B cell (primary cell): Measurements from ENCODE around the gene SLC9A3. TPM values are rescaled to one million over a fixed set of nuclear protein-coding genes. Genes with fewer than 3 reads are reported as not detected.

ENCODE experiments used
- ATAC-seq: fragments of 200-7000 bp; cut with Tn5 transposase; one replicate; pipeline ENCODE4 v1.10.0; 2021; ENCODE audit warnings: low read depth, mild to moderate bottlenecking, moderate number of reproducible peaks, moderate library complexity
- CTCF ChIA-PET: fragments of 350-600 bp; sonication (Branson Sonifier 250); formaldehyde crosslinking; loops from one replicate; lab custom pipeline; 2021; ENCODE audit warnings: antibody characterized with exemption, inconsistent platforms; lab: Charles Lee
- POLR2A ChIA-PET: fragments of 350-600 bp; sonication (Branson Sonifier 250); formaldehyde crosslinking; loops from one replicate; lab custom pipeline; 2021; ENCODE audit warnings: antibody characterized with exemption; lab: Charles Lee
- DNase-seq: peaks from one replicate; pipeline ENCODE4 v3.0.0; 2013
- H2AFZ ChIP-seq: 2 replicates; pipeline ENCODE4 v1.6.1; 2012; ENCODE audit warnings: mild to moderate bottlenecking, low read depth, low read length; ENCODE audit not compliant: insufficient read depth, poor library complexity, severe bottlenecking
- H3K27ac ChIP-seq, 2 donors: 1 replicate in 1 of 2; 2 replicates in 1 of 2; pipeline ENCODE4 v1.5.1; 2012 to 2013; ENCODE audit warnings: low read length in 2 of 2, mild to moderate bottlenecking in 2 of 2, moderate library complexity in 1 of 2
- H3K27me3 ChIP-seq, 4 experiments: fragments of 200-600 bp in 1 of 4; sonication (generic) in 1 of 4; replicated peaks in 1 of 4; 1 replicate in 2 of 4; 2 replicates in 2 of 4; pipeline versions ENCODE4 v1.6.1 to v1.7.0; 2013 to 2016; ENCODE audit warnings: low read length in 3 of 4, mild to moderate bottlenecking in 2 of 4, mixed read lengths in 1 of 4, moderate library complexity in 1 of 4; ENCODE audit not compliant: insufficient read depth in 4 of 4, control insufficient read depth in 3 of 4; ENCODE audit errors: control extremely low read depth in 1 of 4
- H3K36me3 ChIP-seq, 2 experiments: replicated peaks in 1 of 2; 1 replicate in 1 of 2; 2 replicates in 1 of 2; pipeline versions ENCODE4 v1.6.1 to v1.7.1; 2013; ENCODE audit warnings: low read length in 1 of 2; ENCODE audit not compliant: insufficient read depth in 2 of 2, control insufficient read depth in 1 of 2; ENCODE audit errors: control extremely low read depth in 1 of 2, extremely low read depth in 1 of 2
- H3K4me1 ChIP-seq, 2 donors: fragments of 200-600 bp in 1 of 2; sonication (generic) in 1 of 2; 1 replicate in 1 of 2; 2 replicates in 1 of 2; pipeline versions ENCODE4 v1.5.1 to v1.6.1; 2013 to 2017; ENCODE audit warnings: low read length in 2 of 2; ENCODE audit not compliant: control insufficient read depth in 2 of 2, insufficient read depth in 2 of 2
- H3K4me2 ChIP-seq: replicated peaks from 2 replicates; pipeline ENCODE3; 2012; ENCODE audit warnings: mild to moderate bottlenecking, low read depth, low read length; ENCODE audit not compliant: poor library complexity, severe bottlenecking
- H3K4me3 ChIP-seq, 5 experiments: fragments of 200-600 bp in 1 of 5; sonication (generic) in 1 of 5; 1 replicate in 3 of 5; 2 replicates in 2 of 5; pipeline versions ENCODE4 v1.5.1 to v1.7.0; 2011 to 2016; ENCODE audit warnings: low read length in 4 of 5, mild to moderate bottlenecking in 4 of 5, low read depth in 2 of 5, control low read depth in 1 of 5, moderate library complexity in 1 of 5; ENCODE audit not compliant: insufficient read depth in 1 of 5; ENCODE audit errors: control extremely low read depth in 1 of 5, extremely low read depth in 1 of 5
- H3K79me2 ChIP-seq: fragments of 200-600 bp; sonication (generic); one replicate; pipeline ENCODE4 v1.6.0; 2016; ENCODE audit warnings: low read length; ENCODE audit not compliant: control insufficient read depth, insufficient read depth
- H3K9ac ChIP-seq: fragments of 200-600 bp; sonication (generic); 2 replicates; pipeline ENCODE4 v1.6.1; 2017; ENCODE audit warnings: mild to moderate bottlenecking, low read length, moderate library complexity
- H3K9me3 ChIP-seq, 3 donors: one replicate each; pipeline versions ENCODE4 v1.6.1 to v1.7.1; 2013; ENCODE audit warnings: low read length in 2 of 3; ENCODE audit not compliant: control insufficient read depth in 2 of 3, insufficient read depth in 1 of 3; ENCODE audit errors: control extremely low read depth in 1 of 3
- H4K20me1 ChIP-seq: 2 replicates; pipeline ENCODE4 v1.6.0; 2012; ENCODE audit warnings: mild to moderate bottlenecking, low read length; ENCODE audit not compliant: insufficient read depth, control insufficient read depth, poor library complexity, severe bottlenecking
- H3K27ac Mint-ChIP-seq: one replicate; pipeline ENCODE4 v1.8.0; 2021; ENCODE audit warnings: mixed read lengths
- H3K27me3 Mint-ChIP-seq: one replicate; pipeline ENCODE4 v1.8.0; 2021; ENCODE audit warnings: mixed read lengths
- H3K4me1 Mint-ChIP-seq: one replicate; pipeline ENCODE4 v1.8.0; 2021; ENCODE audit warnings: mixed read lengths
- H3K4me3 Mint-ChIP-seq: one replicate; pipeline ENCODE4 v1.8.0; 2021; ENCODE audit warnings: mixed read lengths
- H3K9me3 Mint-ChIP-seq: one replicate; pipeline ENCODE4 v1.8.0; 2022; ENCODE audit warnings: mixed read lengths; ENCODE audit not compliant: insufficient read depth
- EZH2 ChIP-seq: IDR thresholded peaks from 2 replicates; pipeline ENCODE4 v1.6.1; 2012; ENCODE audit warnings: borderline replicate concordance, low read depth, mild to moderate bottlenecking, moderate library complexity, low read length; ENCODE audit not compliant: insufficient read depth, poor library complexity, severe bottlenecking
- WGBS: methylation state at CpG from one replicate; pipeline ENCODE4 v1.1.5; 2013; ENCODE audit warnings: missing lambda C conversion rate; ENCODE audit not compliant: insufficient coverage; 5-methylcytosine and 5-hydroxymethylcytosine counted together
- intact Hi-C: fragments of 100-400 bp; cut with micrococcal nuclease; formaldehyde crosslinking; loops from one replicate; pipeline ENCODE4 v1.10.0; 2022
- polyA plus RNA-seq: library from polyadenylated mRNA; depleted of rRNA; stranded (reverse); fragments of >200 nt; gene quantifications from 2 replicates; pipeline ENCODE4 v1.2.3, GENCODE V29; 2012
- total RNA-seq, 2 donors: library from RNA; stranded (reverse); fragments of 120-200 nt in 1 of 2; gene quantifications; 1 replicate in 1 of 2; 2 replicates in 1 of 2; pipeline versions ENCODE4 v1.2.3 to v1.2.4, GENCODE V29; 2013 to 2022
- TF ChIP-seq, protein P1 (sequence below): fragments of 200-600 bp; IDR thresholded peaks from one replicate; pipeline ENCODE4 v1.8.0; 2022; ENCODE audit warnings: antibody characterized with exemption, mild to moderate bottlenecking

Gene SLC9A3
- total and polyA plus RNA-seq, 2 donors (not counting 1 experiment from before 2014, with no cell fraction given) = 0.84 to 2.0 TPM

DNA sequence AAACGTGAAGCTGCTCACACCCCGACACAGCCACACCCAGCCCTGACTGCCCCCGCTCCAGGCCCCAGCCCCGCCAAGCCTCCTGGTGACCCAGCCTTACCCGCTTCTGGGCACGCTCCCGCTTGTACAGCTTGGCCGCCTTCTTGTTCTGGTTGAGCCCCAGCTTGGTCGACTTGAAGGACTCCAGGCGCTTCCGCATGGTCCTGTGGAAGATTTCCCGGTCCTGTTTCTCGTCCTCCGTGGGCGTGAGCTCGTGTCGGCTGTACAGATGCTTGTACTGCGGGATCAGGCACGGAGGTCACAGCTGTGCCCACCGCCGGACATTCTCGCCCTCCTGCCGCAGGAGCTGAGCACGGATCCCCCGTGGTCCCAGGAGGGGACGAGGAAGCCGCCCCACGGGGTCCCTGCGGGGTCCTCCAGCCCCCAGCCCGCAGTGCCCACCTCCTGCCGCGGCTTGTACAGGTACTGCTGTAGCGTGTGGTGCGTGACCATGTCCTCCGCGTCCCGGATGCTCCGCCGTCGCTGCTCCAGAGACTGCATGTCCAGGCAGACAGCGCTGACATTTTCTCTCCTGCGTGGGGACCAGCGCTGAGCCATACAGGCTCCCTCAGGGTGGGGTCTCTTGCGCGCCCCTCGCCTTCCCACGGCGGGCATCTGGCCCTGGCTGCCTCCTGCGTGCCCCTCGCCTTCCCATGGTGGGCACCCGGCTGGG is 48.0 kb downstream of the SLC9A3 start:
- ATAC-seq = no peak
- peaks cover 30% of the 10 kb centered on the region for H3K27me3 Mint-ChIP-seq
- Histone ChIP-seq H3K9ac (no peak overlapping the region), H2AFZ (no peak overlapping the region), H3K4me3 (no peak overlapping the region), H3K27me3 (peaks cover 0 to 67% (median 9%) of the 10 kb centered on the region in 4 experiments), H3K79me2 (peaks cover 4% of the 10 kb centered on the region), H4K20me1 (peaks cover 18% of the 10 kb centered on the region), H3K9me3 (peaks cover 0 to 6% (median 0%) of the 10 kb centered on the region in 3 donors), H3K4me2 (no peak overlapping the region), H3K36me3 (no peaks in the 10 kb centered on the region), H3K27ac (no peak overlapping the region), H3K4me1 (peaks cover 22 to 27% of the 10 kb centered on the region in 2 donors)
- no peak for DNase-seq
- 83% methylated on average over 51 of the region's 51 CpGs for WGBS
- peaks cover 19% of the 10 kb centered on the region for H3K4me1 Mint-ChIP-seq
- ChIA-PET POLR2A (no interaction called here), CTCF (no interaction called here)
- H3K4me3 Mint-ChIP-seq = no peak overlapping the region
- TF ChIP-seq EZH2 = no peak
- TF ChIP-seq, protein P1, sequence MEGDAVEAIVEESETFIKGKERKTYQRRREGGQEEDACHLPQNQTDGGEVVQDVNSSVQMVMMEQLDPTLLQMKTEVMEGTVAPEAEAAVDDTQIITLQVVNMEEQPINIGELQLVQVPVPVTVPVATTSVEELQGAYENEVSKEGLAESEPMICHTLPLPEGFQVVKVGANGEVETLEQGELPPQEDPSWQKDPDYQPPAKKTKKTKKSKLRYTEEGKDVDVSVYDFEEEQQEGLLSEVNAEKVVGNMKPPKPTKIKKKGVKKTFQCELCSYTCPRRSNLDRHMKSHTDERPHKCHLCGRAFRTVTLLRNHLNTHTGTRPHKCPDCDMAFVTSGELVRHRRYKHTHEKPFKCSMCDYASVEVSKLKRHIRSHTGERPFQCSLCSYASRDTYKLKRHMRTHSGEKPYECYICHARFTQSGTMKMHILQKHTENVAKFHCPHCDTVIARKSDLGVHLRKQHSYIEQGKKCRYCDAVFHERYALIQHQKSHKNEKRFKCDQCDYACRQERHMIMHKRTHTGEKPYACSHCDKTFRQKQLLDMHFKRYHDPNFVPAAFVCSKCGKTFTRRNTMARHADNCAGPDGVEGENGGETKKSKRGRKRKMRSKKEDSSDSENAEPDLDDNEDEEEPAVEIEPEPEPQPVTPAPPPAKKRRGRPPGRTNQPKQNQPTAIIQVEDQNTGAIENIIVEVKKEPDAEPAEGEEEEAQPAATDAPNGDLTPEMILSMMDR = no peak
- no peaks in the 10 kb centered on the region for H3K9me3 Mint-ChIP-seq
- intact Hi-C loops = no loop called here
- H3K27ac Mint-ChIP-seq = no peak overlapping the region

DNA sequence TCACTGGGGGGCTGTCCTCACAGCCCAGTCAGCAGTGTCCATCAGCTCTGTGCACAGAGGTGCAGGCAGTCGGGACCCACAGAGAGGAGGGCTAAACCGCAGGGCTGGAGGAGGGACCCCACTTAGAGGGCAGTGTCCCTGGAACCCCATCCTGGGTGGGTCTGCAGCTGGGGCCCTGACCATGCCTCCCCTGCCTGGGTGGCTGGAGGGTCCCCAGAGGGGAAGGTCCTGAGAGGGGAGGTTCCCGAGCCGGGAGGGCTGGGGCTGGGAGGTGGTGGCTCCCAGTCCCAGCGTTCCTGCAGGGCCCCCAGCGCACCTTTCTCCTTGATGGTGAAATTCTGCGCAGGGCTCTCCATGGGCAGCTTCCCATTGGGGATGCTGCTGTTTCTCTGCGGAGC is 48.5 kb downstream of the SLC9A3 start:
- Histone ChIP-seq H3K9ac (no peak overlapping the region), H3K27ac (no peak overlapping the region), H3K79me2 (peaks cover 4% of the 10 kb centered on the region), H4K20me1 (peaks cover 21% of the 10 kb centered on the region), H2AFZ (no peak overlapping the region), H3K9me3 (peaks cover 0 to 6% (median 0%) of the 10 kb centered on the region in 3 donors), H3K4me1 (peaks cover 28 to 33% of the 10 kb centered on the region in 2 donors), H3K4me2 (peak overlapping the region; percentile 72), H3K27me3 (peaks cover 0 to 65% (median 8%) of the 10 kb centered on the region in 4 experiments), H3K4me3 (no peak overlapping the region), H3K36me3 (no peaks in the 10 kb centered on the region)
- Mint-ChIP-seq H3K27me3 (peaks cover 26% of the 10 kb centered on the region), H3K4me1 (peaks cover 24% of the 10 kb centered on the region), H3K27ac (no peak overlapping the region), H3K4me3 (peak overlapping the region; percentile 60), H3K9me3 (no peaks in the 10 kb centered on the region)
- ATAC-seq (no peak), DNase-seq (no peak)
- ChIA-PET POLR2A (no interaction called here), CTCF (no interaction called here)
- WGBS = 59% methylated on average over 7 of the region's 8 CpGs
- no peak for TF ChIP-seq EZH2
- TF ChIP-seq, protein P1 = no peak
- intact Hi-C loops = no loop called here
